ENCODE results near the gene ANGPTL2. TPM values are rescaled to one million over a fixed set of nuclear protein-coding genes. Genes with fewer than 3 reads are reported as not detected.

ANGPTL2 gene
- total RNA-seq, 1 donor from 2014 or later = 41.4 TPM

Other genes starting within 250 kb of the ANGPTL2 start
- 21.8 TPM for gene RALGPS1, start 207.9 kb downstream of the ANGPTL2 start, total RNA-seq
- gene GARNL3, start 142.1 kb upstream of the ANGPTL2 start, total RNA-seq = 28.7 TPM

Data from cardiac septum (tissue), 1 donor.